Erythroblast (primary cell): ENCODE results near the gene PSD.

Experiments
- GATA1 ChIP-seq: IDR thresholded peaks from 2 replicates; pipeline ENCODE4 v1.6.1; 2011; ENCODE audit warnings: low read depth, mild to moderate bottlenecking, control low read depth, low read length, moderate library complexity
- POLR2A ChIP-seq: IDR thresholded peaks from 2 replicates; pipeline ENCODE4 v1.6.1; 2011; ENCODE audit warnings: mild to moderate bottlenecking, low read length

DNA sequence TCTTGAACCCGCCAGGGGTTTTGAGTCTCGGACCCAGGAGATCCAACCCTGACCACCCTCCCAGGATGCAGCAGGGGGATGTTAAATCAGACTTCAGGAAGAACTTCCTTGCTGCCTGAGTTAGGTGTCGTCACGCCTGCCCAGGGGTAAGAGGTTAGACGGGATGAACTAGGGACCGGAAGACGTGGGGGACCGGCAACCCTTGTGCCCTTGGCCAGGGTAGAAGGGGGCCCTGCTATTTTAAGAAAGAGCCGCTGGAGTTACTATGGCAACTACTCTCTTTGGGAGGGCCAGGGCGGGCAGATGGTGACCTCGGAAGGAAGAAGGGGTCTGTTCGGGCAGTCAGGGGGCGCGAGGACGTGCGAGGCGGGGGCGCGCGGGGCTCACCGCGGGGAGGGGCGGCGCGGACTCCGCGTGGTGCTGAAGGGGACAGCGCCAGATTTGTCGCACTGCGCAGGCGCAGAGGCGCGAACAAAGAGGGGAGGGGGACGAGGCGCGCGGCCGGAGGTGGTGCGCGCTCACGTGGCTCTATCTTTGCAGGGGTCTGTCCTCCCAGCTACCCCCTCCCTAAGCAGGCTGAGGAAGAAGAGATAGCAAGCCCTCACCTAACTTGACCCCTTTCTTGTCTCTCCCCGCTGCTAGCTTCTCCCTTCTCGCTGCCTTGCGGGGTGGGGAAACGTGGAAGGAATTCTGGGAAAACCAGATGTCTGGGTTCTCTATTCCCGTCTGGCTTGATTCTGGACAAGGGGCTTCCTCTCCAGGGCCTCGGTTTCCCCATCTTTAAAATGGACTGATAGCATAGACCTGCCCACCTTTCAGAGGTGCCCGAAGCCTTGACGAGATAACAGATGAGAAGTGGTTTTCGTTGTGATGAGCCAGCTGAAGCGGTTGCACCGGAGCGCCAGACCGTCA, 940 bp upstream of the PSD start:
- no peak for TF ChIP-seq POLR2A
- TF ChIP-seq GATA1: no peak
